Bronchial epithelial cell (primary cell): ENCODE measurements around the gene MLH1. TPM values are rescaled to one million over a fixed set of nuclear protein-coding genes. Genes with fewer than 3 reads are reported as not detected.

Experiments used
- DNase-seq: peaks from one replicate; pipeline ENCODE4 v3.0.0-alpha.2; 2010; ENCODE audit warnings: low read depth
- FAIRE-seq: peaks from 2 replicates; lab custom pipeline; 2011; peaks lifted over from hg19 to GRCh38; lab: Jason Lieb, UNC
- H3K27me3 ChIP-seq: 2 replicates; pipeline ENCODE4 v1.5.1; 2011; ENCODE audit warnings: low read length; ENCODE audit not compliant: control insufficient read depth, insufficient read depth
- H3K36me3 ChIP-seq: 2 replicates; pipeline ENCODE4 v1.5.1; 2011; ENCODE audit warnings: low read length; ENCODE audit not compliant: control insufficient read depth, insufficient read depth
- H3K4me3 ChIP-seq: 2 replicates; pipeline ENCODE4 v1.5.1; 2011; ENCODE audit warnings: mild to moderate bottlenecking, low read depth, low read length, control low read depth
- total RNA-seq: library from RNA; depleted of rRNA; stranded (reverse); fragments of >200 nt; gene quantifications from 2 replicates; pipeline ENCODE4 v1.2.1, GENCODE V29; 2014
- TF ChIP-seq, protein P1 (sequence below): IDR thresholded peaks from 2 replicates; pipeline ENCODE4 v1.5.1; 2011; ENCODE audit warnings: mild to moderate bottlenecking, moderate library complexity, low read length, control low read depth, inconsistent platforms; ENCODE audit not compliant: insufficient read depth, severe bottlenecking

Gene MLH1
- total RNA-seq, 1 donor from 2014 or later = 28.7 TPM

DNA sequence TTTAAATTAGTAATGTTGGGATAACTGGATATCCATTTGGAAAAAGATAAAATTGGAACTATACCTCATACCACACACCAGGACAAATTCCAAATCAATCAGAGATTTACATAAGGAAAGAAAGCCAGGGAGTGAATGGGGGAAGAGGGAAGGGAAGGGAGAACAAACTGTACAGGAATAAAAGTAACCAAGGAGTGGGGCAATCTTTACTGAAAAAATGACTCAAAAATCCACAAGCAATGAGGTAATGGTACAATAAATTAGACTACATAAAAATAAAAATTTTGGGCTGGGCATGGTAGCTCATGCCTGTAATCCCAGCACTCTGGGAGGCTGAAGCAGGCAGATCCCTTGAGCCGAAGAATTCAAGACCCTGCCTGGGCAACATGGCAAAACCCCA, 82.6 kb downstream of the MLH1 start:
- DNase-seq = no peak
- TF ChIP-seq, protein P1, sequence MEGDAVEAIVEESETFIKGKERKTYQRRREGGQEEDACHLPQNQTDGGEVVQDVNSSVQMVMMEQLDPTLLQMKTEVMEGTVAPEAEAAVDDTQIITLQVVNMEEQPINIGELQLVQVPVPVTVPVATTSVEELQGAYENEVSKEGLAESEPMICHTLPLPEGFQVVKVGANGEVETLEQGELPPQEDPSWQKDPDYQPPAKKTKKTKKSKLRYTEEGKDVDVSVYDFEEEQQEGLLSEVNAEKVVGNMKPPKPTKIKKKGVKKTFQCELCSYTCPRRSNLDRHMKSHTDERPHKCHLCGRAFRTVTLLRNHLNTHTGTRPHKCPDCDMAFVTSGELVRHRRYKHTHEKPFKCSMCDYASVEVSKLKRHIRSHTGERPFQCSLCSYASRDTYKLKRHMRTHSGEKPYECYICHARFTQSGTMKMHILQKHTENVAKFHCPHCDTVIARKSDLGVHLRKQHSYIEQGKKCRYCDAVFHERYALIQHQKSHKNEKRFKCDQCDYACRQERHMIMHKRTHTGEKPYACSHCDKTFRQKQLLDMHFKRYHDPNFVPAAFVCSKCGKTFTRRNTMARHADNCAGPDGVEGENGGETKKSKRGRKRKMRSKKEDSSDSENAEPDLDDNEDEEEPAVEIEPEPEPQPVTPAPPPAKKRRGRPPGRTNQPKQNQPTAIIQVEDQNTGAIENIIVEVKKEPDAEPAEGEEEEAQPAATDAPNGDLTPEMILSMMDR = no peak
- no peak for FAIRE-seq
- Histone ChIP-seq H3K36me3 (peaks cover 4% of the 10 kb centered on the region), H3K4me3 (no peak overlapping the region), H3K27me3 (no peaks in the 10 kb centered on the region)

DNA sequence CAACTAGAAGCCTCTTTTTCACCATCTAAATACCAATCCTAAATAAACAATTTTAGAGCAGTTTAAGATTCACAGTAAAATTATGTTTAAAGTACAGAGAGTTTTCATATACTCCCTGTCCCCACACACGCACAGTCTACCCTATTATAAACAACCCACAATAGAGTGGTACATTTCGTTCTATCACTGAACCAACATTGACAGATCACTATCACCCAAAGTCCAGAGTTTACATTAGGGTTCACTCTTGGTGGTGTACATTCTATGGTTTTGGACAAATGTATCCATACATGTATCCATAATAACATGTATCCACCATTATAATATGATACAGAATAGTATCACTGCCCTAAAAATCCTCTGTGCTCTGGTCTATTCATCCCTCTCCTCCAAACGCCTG, 89.0 kb downstream of the MLH1 start:
- DNase-seq = no peak
- no peak for FAIRE-seq
- H3K36me3 ChIP-seq = peaks cover 3% of the 10 kb centered on the region

DNA sequence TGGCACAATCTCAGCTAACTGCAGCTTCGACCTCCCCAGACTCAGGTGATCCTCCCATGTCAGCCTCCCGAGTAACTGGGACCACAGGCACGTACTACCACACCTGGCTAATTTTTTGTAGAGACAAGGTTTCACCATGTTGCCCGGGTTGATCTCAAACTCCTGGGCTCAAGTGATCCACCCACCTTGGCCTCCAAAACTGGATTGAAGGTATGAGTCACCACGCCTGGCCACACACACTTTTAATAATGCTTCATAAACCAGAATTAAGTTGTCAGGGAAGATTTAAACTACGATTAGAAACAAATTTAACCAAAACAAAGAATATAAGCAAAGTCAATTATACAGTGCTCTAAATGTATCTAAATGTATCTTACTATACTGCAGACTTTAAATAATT, 93.6 kb downstream of the MLH1 start:
- TF ChIP-seq, protein P1 = no peak
- H3K27me3 ChIP-seq = no peaks in the 10 kb centered on the region
- peaks cover 5% of the 10 kb centered on the region for H3K36me3 ChIP-seq
- no peak overlapping the region for H3K4me3 ChIP-seq
- FAIRE-seq = no peak
- no peak for DNase-seq

More for the DNA sequence above, 89.0 kb downstream of the MLH1 start:
- Histone ChIP-seq H3K27me3 (no peaks in the 10 kb centered on the region), H3K4me3 (no peak overlapping the region)
- TF ChIP-seq, protein P1 = no peak

DNA sequence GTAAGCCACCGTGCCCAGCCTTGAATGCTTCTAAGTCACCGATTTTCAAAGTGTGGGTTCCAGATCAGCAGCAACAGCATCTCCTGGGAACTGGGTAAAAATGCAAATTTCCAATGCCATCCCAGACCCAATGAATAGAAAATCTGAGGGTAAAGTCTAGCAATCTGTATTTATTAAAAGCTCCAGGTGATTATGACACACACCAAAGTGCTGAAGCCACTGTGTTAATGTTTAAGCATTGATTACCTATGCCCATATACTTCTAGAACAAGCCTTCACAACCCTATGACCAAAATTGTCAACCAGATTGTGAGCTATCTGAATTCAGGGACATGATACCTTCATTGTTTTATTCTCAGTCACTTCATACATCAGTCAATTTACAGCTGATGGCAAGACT, 94.6 kb downstream of the MLH1 start:
- Histone ChIP-seq H3K36me3 (peaks cover 7% of the 10 kb centered on the region), H3K27me3 (no peaks in the 10 kb centered on the region)

DNA sequence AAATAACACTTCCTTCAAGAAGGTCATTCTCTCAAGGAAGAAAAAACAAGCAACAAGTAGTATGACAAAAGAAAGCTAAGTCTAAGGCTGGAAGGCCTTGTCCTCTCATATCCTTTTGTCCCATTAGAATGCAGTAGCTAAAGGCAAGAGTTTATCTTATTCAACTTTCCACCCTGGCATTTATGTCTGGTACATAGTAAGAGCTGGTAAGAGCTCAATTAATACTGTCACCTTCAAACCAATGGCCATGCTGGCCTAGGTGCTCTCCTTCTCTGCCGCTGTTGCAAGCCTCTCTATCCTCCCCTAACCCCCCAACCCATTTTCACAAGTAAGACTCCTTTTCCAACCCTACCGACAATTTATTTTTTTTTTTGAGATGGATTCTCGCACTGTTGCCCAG, 99.2 kb downstream of the MLH1 start:
- H3K36me3 ChIP-seq = peaks cover 8% of the 10 kb centered on the region
- no peak for FAIRE-seq
- TF ChIP-seq, protein P1 = no peak

More for the DNA sequence above, 94.6 kb downstream of the MLH1 start:
- no peak overlapping the region for H3K4me3 ChIP-seq
- TF ChIP-seq, protein P1 = no peak
- FAIRE-seq = no peak
- no peak for DNase-seq

DNA sequence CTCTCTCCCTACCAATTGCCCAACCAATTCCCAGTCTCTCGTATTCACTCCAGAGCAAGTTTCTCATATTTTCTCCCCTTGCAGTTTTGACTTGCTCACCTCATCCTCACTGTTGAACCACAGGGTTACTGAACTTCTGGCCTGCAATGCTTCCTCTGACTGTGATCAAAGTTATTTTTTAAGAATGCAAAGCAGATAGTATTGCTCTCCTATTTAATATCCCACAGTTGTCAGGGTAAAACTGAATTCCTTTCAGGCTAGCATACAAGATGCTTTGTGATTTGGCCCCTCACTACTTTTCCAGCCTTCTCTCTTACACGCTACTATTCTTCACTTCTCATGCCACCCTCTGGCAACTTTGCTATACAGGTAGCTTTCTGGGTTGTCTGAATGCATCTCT, 100.2 kb downstream of the MLH1 start:
- TF ChIP-seq, protein P1 = no peak
- no peaks in the 10 kb centered on the region for H3K27me3 ChIP-seq
- FAIRE-seq = no peak
- H3K36me3 ChIP-seq = peaks cover 6% of the 10 kb centered on the region
- no peak for DNase-seq
- H3K4me3 ChIP-seq = no peak overlapping the region

More for the DNA sequence above, 99.2 kb downstream of the MLH1 start:
- H3K4me3 ChIP-seq = no peak overlapping the region
- no peaks in the 10 kb centered on the region for H3K27me3 ChIP-seq
- DNase-seq = no peak
